Cardiac septum (tissue), 1 donor: Measurements from ENCODE around the gene SYCN. TPM values are rescaled to one million over a fixed set of nuclear protein-coding genes. Genes with fewer than 3 reads are reported as not detected.
"Not testable (repeated sequence)": the region's sequence is repeated elsewhere in the genome, so short reads cannot be mapped to it uniquely, and the experiment has no call there.

Experiments
- DNase-seq: peaks from one replicate; pipeline ENCODE4 v3.0.0-alpha.2; 2020; ENCODE audit warnings: low spot score
- intact Hi-C: fragments of 100-400 bp; cut with DNase I; formaldehyde crosslinking; loops from one replicate; pipeline ENCODE4 v1.14.0; 2022
- long read RNA-seq: library from polyadenylated mRNA; unstranded; transcript quantifications from one replicate; pipeline ENCODE4 v2.0.0, GENCODE V29; 2021
- total RNA-seq: library from RNA; stranded (reverse); fragmentation: NEBNext Ultra II Directional; extraction: Animal tissue kit (Norgen Biotek cat#: 25700); gene quantifications from one replicate; pipeline ENCODE4 v1.2.1, GENCODE V29; 2021
- donor health status: DM: no; HTN: no; CAD: no.

SYCN gene
- not detected for total RNA-seq
- long read RNA-seq, result 0 reads

GRCh38 chr19:39203372-39204341 lies at the start of gene SYCN:
Gene SYCN, minus strand, starts transcription at chr19:39204263. Its CDS starts 9 bp downstream, at chr19:39204254.
- DNase-seq, result no peak
- intact Hi-C loops, result no loop called here

GRCh38 chr19:39253374-39254149 lies 49.5 kb upstream of the SYCN start:
- intact Hi-C loops, result no loop called here
- DNase-seq, result no peak

- intact Hi-C loops, result no loop called here
- DNase-seq, result no peak
Observed at GRCh38 chr19:39252458-39252857, 48.4 kb upstream of the SYCN start.

- no peak for DNase-seq
- intact Hi-C loops, result no loop called here
Observed at GRCh38 chr19:39251846-39252245, 47.8 kb upstream of the SYCN start.

- intact Hi-C loops, result no loop called here
- DNase-seq, result no peak
Observed at GRCh38 chr19:39251081-39251480, 47.0 kb upstream of the SYCN start.

GRCh38 chr19:39248806-39249205 lies 44.7 kb upstream of the SYCN start, which contains the start of gene IFNL4:
Gene IFNL4, minus strand, starts transcription at chr19:39248856.
- DNase-seq, result no peak
- intact Hi-C loops, result no loop called here

GRCh38 chr19:39247701-39248664 lies 43.9 kb upstream of the SYCN start:
- intact Hi-C loops, result no loop called here

GRCh38 chr19:39246951-39247669 lies 43.0 kb upstream of the SYCN start:
- DNase-seq, result no peak
- intact Hi-C loops, result no loop called here

More at GRCh38 chr19:39247701-39248664, 43.9 kb upstream of the SYCN start:
- no peak for DNase-seq

- DNase-seq, intact Hi-C loops: not testable (repeated sequence)
Observed at GRCh38 chr19:39245166-39245565, 41.1 kb upstream of the SYCN start.

GRCh38 chr19:39244410-39245100 lies 40.5 kb upstream of the SYCN start, which contains the start of gene IFNL3:
Gene IFNL3, minus strand, starts transcription at chr19:39245006. Its CDS starts 39 bp downstream, at chr19:39244967.
- DNase-seq, intact Hi-C loops: not testable (repeated sequence)

GRCh38 chr19:39243741-39244140 lies 39.7 kb upstream of the SYCN start:
- intact Hi-C loops, DNase-seq: not testable (repeated sequence)

- DNase-seq, result no peak
- intact Hi-C loops, result no loop called here
Observed at GRCh38 chr19:39240421-39240820, 36.4 kb upstream of the SYCN start.

GRCh38 chr19:39238944-39239343 lies 34.9 kb upstream of the SYCN start:
- no peak for DNase-seq
- intact Hi-C loops, result no loop called here

GRCh38 chr19:39238209-39238608 lies 34.1 kb upstream of the SYCN start:
- intact Hi-C loops, result no loop called here
- no peak for DNase-seq

GRCh38 chr19:39237200-39238184 lies 33.4 kb upstream of the SYCN start:
- intact Hi-C loops, result no loop called here
- no peak for DNase-seq

GRCh38 chr19:39236527-39236926 lies 32.5 kb upstream of the SYCN start:
- intact Hi-C loops, result no loop called here
- DNase-seq, result no peak

GRCh38 chr19:39232708-39233107 lies 28.6 kb upstream of the SYCN start:
- intact Hi-C loops, result no loop called here
- no peak for DNase-seq
